ENCODE data around the gene ARFGEF2.

The ARFGEF2 gene

DNA sequence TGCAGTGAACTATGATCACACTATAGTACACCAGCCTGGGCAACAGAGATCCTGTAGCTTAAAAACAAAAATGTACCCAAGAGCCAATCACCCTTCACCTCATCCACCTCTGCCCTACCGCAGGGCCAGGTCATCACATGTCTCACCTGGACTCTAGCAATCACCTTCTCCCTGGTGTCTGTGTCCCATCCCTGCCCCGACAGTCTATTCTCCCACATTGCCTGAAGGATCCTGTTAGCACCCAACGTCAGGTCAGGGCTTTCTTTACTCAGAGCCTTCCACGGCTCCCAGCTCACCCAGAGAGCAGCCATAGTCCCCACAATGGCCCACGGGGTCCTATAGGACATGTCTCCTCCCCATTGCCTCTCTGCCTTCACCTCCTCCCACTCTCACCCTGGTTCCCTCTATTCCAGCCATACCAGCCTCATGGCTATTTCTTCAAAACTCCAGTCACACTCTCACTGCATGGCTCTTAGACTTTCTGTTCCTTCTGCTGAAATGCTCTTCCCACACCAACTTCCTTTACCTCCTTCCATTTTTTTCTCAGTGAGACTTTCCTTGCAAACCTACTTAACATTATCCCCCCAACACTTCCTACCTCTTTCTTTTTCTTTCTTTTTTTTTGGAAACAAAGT, 22.5 kb upstream of the ARFGEF2 start:
- DNase-seq (ENCODE audit: low spot score), result no peak

DNA sequence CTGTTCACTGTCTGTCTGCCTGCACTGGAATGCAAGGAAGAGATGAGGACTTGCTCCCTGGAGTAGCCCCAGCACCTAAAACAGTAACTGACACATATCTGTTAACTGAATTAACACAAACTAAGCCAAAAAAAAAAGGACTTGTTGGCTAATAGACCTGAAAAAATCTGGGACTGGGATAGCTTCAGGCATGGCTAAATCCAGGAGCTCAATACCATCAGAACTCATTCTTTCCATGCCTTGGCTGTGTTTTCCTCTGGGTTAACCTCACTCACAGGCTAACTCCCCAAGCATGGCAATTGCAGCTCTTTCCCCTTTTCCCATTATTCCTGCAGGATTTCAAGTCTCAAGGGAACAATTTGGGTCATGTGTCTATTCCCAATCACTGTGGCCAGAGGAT, 21.6 kb upstream of the ARFGEF2 start:
- no peak for DNase-seq (ENCODE audit: low spot score)

DNA sequence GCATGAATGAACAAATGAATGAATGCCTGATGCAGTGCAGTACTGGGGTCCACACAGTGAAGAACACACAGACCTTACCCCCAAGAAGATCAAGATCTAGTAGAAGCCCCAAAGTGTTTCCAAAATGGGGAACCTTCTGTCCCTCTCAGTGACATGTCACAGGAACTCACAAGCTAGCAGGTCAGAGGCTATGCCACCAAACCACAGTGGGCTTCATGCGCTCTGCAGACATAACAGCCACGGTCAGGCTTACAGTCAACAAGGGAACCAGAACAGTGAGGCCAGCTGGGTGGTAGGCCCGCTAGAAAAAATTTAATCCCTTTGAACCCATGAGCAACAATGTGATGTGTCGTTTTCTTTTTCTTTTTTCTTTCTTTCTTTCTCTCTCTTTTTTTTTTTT, 20.2 kb upstream of the ARFGEF2 start:
- DNase-seq (ENCODE audit: low spot score), result no peak

DNA sequence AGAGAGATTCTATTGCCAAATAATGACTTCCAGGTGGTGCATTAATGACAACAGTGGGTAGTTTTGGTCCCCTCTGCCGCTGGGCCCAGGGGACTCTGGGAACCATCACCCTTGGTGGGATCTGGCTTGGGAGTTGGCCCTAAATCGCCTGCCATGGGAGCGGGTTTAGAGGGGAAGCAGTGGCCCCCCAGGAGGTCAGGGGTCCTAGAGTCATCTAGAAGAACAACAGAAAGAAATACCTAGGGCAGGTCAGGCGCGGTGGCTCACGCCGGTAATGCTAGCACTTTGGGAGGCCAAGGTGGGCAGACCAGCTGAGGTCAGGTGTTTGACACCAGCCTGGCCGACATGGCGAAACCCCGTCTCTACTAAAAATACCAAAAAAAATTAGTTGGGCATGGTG, 17.8 kb upstream of the ARFGEF2 start:
- DNase-seq (ENCODE audit: low spot score), result no peak

DNA sequence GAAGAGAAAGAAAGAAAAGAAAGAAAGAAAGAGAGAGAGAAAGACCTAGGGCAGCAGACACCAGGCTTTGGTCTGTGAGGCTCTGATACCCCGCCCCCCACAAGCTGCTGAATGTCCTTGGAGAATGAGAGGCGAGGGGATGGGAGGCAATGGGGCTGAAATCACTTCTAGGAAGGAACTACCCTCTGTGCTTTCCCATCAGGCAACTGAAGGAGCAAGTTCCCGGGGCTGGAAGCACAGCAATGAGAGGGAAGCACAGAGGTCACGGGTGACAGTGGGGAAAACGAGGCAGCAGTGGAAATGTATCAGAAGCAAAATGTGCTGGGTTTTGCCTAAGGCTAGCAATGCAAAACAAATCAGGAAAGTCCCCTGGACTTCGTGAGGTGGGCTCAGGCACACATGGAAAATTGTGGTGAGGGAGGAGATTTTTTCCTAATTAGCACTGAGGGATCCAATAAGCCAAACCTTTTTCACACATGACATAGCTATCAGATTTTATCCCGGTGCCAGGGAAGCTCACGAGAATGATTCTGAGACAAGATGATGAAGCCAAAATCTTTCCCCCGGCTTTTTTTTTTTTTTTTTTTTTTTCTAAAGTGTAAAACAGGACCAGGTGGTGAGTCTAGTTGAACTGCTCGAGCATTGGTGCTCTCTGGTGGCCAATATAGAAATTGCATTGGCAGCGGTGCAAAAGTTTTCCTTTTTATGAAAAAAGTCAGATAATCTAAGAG, 16.8 kb upstream of the ARFGEF2 start:
- peak; percentile 64 for DNase-seq (ENCODE audit: low spot score)

DNA sequence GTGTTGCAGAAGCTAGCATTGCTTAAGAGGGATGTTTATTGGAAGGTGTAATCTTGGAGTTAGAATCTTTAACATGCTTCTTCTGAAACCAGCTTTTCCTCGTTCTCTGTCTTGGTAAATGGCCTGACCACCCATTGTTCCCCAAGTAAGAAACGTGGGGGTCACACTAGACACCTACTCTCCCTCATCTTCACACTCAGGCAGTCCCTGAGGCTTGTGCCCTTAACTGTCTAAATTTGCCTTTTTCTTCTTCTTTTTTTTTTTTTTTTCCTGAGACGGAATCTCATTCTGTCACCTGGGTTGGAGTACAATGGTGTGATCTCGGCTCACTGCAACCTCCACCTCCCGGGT, 16.2 kb upstream of the ARFGEF2 start:
- no peak for DNase-seq (ENCODE audit: low spot score)

DNA sequence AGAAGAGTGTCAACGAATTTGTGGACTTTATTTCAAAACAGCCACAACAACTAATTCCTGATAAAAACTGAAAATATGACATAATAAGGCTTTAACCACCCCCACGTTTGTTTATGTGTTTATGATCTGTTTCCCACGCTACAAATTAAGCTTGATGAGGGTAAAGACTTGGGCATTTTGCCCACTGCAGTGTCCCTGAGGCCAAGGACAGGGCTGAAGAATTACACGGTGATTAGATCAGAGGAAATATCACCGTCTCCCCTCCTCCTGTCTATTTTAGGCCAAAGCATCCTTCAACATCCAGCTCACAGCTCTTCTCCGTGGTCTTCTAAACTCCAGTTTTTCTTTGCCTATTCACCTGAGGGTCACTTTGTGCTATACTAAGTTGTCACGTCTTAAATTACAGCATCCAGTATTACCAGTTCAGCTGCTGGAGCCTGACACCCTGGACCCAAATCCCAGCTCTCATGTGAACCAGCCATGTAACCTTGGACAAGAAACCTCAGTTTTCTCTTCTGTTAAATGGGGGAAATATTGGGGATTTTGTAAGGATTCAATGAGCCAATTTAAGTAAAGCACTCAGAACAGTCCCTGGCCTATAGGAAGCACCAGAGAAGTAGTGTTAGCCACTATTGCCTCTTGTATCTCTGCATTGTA, 15.2 kb upstream of the ARFGEF2 start:
- no peak for DNase-seq (ENCODE audit: low spot score)

DNA sequence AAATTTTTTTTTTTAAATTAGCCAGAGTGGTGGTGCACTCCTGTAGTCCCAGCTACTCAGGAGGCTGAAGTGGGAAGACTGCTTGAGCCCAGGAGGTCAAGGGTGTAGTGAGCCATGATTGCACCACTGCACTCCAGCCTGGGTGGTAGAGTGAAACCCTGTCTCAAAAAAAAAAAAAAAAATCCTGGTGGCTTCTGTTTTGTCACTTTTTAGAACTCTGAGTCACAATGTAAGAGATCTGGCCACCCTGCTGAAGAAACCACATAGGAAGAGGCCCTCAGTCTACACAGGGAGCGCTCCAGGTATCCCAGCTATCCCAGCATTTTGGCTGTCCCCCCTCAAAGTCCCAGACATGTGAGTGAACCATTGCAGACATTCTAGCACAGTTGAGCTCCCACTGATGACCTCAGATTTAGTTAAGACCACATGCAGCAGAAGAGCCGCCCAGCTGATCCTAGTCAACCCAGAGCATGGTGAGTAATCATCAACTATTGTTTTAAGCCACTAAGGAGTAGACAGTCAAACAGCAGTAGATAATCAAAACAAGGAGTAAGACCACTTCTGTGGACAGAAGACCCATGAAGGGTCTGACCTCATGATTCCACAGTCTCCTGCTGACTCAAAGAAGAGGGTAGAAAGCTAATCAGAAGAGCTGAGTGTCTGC, 12.7 kb upstream of the ARFGEF2 start:
- DNase-seq (ENCODE audit: low spot score), result no peak

DNA sequence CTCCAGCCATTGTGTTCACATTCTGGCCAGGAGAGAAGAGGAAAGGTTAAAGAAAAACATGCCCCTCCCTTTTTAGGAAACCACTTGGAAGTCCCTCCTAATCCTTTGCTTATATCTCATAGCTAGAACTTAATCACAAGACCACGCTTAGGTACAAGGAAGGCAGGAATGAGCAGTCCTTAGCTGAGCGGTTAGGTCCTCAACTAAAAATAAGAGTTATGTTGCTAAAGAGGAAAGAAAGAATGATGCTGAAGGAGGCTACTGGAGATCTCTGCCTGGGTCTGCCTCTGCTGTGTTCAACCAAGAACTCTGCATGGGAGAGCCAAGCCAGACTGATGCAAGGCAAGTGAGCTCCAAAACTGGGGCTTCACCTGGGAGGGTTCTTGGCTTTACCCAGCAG, 11.6 kb upstream of the ARFGEF2 start:
- DNase-seq (ENCODE audit: low spot score), result no peak

DNA sequence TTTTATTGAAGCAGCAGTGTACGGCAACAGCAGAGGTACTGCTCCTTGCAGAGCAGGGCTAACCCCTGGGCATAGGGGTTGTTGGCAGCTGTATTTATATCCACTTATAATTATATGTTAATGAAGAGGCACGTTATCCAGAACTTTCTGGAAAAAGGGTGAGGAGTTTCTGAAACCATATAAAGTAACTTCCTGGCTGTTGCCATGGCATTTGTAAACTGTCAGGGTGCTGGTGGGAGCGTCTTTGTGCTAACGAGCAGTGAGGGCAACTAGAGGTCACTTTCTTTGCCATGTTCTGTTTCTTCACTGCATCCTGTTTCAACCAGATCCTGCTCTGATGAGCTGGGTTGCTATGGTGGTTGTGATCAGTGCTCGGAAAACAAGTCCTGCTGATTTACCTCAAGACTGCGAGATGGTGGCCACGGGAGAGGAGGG, 11.1 kb upstream of the ARFGEF2 start:
- no peak for DNase-seq (ENCODE audit: low spot score)

DNA sequence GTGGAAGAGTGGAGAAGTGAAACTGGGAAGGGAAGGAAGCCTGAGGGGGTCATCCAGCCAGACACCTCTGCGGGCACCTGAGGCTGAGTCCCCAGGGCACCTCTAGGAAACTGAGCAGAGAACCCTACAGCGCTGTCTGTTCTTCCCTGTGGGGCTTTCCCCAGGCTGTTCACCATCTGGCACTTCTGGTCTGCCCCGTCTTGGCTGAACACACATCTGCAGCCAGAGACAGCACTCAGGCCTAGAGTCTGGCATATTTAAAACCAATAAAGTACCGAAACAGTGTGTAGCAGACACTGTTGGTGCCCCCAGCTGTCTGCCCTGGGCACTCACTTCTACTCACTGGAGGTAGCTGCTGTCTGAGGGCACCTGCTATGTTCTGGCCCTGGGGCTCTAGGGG, 9.4 kb upstream of the ARFGEF2 start:
- no peak for DNase-seq (ENCODE audit: low spot score)

DNA sequence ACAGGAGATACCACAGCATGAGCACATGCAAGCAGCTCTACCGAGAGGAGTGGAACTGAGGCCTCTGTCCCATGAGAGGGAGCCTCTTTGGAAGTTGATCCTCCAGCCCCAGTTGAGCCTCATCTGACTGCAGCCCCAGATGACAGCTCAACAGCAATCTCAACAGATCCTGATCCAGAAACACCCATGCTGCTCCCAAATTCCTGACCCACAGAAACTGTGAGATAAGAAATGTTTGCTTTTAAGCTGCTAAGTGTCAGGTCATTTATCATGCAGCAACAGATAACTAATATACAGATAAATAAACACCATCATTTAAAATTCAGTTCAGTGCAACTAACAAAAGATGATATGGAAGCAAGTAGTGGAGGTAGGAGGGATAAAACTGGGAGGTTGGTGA, 4.8 kb upstream of the ARFGEF2 start:
- no peak for DNase-seq (ENCODE audit: low spot score)

DNA sequence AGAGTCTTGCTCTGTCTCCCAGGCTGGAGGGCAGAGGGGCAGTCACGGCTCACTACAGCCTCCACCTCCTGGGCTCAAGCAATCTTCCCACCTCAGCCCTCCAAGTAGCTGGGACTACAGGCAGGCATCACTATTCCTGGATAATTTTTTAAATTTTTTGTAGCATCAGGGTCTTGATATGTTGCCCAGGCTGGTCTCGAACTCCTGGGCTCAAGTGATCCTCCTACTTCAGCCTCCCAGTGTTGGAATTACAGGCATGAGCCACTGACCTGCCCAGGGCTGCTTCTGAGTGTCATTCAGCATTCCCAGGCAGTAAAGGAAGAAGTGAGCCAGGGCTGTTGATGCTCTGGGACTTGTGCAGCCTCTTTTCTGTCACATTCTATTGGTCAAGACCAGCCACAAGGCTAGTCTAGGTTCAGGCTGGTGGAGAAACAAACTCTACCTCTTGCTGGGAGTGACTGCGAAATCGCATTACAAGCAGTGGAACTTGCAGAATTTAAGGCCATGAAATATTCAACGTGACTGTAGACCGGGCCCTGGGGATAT, 2.1 kb upstream of the ARFGEF2 start:
- no peak for DNase-seq (ENCODE audit: low spot score)

DNA sequence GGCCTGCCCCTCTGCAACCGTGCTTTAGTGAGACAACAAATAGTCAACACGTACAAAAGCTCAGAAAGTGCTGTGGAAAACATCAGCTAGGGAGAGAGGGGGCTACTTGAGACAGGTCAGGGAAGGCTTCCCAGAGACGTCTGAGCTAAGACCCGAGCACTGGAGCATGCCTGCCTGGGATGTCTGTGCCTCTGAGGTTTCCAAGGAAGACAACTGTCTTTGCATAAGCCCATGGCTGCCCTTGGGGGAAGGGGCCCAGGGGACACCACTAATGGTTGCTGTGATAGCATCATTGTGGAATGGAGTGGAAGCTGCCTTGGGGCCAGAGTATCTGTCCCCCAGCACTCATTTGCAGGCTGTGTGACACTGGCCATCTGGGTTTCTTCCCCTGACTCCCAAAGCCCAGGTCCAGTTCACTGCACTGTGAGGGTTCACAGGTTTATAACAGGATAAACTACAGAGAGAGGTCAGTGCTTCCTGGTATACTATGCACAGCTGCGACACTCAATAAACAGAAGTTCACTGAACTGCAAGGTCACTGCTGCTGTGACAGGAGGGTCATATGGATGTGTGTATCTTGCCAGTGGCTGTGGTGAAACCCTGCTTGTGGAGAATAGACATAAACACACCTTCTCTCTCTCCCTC, 1.5 kb upstream of the ARFGEF2 start:
- no peak for DNase-seq (ENCODE audit: low spot score)

DNA sequence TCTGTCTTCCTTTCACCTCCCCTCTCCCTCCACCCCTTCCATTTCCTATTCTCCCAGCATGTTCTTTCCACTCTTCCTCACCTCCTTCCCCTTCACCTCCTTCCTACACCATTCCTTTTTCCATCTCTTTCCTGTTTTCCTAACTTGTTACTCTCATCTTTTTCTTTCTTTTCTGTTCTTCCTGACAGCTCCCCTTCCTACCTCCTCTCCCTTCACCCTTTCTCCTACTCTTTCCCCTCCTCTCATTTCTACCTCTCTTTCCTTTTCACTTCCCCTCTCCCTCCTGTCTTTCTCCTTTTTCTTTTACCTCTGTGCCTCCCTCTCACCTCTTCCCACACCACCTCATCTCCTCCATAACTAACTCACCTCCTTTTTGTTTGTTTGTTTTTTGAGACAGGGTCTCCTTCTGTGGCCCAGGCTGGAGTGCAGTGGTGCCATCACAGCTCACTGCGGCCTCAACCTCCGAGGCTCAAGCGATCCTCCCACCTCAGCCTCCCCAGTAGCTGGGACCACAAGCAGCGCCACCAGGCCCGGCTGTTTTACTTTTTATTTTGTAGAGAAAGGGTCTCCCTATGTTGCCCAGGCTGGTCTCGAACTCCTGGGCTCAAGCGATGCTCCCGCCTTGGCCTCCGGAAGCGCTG, 864 bp upstream of the ARFGEF2 start:
- no peak for DNase-seq (ENCODE audit: low spot score)

DNA sequence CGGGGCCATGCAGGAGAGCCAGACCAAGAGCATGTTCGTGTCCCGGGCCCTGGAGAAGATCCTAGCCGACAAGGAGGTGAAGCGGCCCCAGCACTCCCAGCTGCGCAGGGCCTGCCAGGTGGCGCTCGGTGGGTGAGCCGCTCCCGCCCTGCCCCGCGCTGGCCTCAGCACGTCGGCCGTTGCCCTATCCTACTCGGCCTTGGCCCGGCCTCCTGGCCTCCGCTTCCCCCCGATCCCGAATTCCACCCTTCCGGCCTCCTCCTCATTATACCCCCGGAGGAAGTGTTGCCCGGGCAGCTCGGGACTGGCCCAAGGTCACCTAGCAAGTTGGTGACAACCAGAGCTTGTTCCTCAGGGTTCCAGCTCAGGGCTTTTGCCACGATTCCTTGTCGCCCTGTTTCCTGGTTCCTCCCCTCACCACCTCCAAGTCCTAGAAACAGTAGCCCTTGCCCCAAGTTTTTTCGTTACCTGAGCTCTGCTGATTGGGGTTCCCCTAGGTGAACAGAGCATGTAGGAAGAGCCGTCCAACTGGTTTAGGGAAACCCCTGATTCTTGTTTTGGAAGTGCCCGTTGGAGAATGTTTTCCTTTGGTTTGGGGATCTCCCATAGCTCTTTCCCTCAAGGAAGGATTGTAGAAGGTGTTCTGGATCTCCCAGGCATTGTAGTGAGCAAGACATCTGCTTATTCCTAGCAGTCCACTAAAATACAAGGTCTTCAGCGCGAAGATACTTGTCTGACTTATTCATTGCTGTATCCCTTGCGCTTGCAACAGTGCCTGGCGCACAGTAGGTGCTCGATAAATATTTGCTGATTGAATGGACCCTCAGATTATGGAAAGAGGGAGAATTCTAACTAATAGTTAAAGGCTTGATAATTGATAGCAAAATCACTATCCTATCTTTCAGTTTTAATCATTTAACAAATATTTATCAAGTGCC, 641 bp downstream of the ARFGEF2 start:
- no peak for DNase-seq (ENCODE audit: low spot score)

DNA sequence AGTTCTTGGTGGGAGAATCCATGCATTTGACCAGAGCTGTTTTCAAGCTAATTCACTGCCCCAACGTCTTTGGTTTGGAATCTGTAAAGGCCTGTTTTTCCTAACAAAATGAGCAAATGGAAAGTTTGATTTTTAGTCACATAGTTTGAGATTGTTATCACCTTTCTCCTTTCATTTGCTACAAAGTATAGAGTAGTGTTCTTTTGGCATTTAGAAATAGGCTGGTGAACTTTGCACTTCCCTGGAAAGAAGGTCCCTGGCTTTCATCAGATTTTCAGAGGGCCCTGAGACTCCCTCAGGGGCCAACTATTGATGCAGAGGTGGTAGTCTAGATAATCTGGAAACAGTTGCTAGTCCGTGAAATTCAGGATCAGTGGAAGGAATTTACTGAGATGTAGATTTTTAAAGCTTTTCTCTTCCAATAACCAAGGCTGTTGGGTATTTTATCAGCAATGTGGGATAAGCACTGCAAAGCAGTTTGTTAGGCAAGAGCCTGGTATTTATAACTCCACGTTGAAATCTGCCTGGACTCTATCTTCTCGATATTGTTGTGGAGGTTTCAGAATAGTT, 1.7 kb downstream of the ARFGEF2 start:
- no peak for DNase-seq (ENCODE audit: low spot score)

DNA sequence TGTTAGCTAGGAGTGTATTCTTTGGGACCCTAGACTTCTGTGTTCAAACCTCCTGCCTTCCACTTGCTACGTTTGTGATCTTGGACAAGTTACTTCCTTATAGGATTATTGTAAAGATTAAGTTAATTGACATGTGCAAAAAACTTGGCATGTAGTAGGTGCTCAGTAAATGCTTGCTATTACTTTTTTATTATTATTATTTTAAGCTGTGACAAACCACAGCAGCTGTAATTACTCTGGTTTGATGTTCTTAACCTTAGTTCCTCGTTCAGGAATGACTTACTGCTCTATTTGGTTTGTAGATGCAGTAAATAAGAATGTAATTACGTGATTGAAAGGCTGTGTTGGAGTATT, 3.2 kb downstream of the ARFGEF2 start:
- DNase-seq (ENCODE audit: low spot score), result no peak

DNA sequence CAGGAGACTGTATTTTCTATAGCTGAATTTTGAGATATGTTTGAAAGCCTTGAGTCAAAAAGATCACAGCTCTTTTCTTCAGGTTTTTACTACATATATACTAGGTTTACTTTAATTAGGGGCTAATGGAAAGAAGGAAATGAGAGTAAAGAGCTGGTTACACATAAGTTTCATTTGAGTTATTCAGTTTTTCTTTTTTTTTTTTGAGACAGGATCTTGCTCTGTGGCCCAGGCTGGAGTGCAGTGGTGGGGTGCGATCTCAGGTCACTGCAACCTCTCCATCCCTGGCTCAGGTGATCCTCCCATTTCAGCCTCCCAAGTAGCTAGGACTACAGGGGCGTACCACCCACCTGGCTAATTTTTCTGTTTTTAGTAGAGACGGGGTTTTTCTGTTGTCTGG, 4.8 kb downstream of the ARFGEF2 start:
- no peak for DNase-seq (ENCODE audit: low spot score)

DNA sequence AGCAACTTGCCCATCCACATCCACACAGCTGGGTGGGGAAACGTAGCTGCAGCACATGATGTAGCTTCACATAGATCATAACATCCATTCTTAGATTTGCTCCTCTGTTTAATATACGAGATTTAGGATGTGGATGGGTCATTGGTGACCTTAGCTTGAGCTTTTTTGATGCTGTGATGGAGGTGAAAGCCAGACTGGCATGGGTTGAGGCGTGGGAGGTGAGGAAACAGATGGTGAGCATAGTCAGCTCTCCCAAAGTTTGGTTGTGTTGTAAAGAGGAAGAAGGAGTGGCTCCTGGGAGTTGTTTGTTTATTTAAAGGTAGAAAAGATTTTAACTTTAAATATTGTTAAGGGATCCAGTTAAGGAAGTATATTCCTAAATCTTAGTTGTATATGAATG, 5.3 kb downstream of the ARFGEF2 start:
- DNase-seq (ENCODE audit: low spot score), result no peak

All from putamen (tissue), 1 donor.